Astrocyte (in vitro differentiated cells and primary cell): ENCODE data around the gene SYTL2. TPM values are rescaled to one million over a fixed set of nuclear protein-coding genes. Genes with fewer than 3 reads are reported as not detected.
A peak's percentile ranks its signal among the peaks of the same experiment; 100 is the strongest.

Experiments
- DNase-seq: peaks from one replicate; pipeline ENCODE4 v3.0.0-alpha.2; 2010; ENCODE audit warnings: low read depth
- FAIRE-seq: peaks from 2 replicates; lab custom pipeline; 2011; peaks lifted over from hg19 to GRCh38; lab: Jason Lieb, UNC
- H2AFZ ChIP-seq: 2 replicates; pipeline ENCODE4 v1.6.0; 2012; ENCODE audit warnings: low read depth, low read length, inconsistent platforms
- H3K27ac ChIP-seq: 2 replicates; pipeline ENCODE4 v1.5.1; 2011; ENCODE audit warnings: low read depth, low read length, inconsistent platforms
- H3K27me3 ChIP-seq: 2 replicates; pipeline ENCODE4 v1.6.0; 2011; ENCODE audit warnings: low read length, inconsistent platforms; ENCODE audit not compliant: insufficient read depth
- H3K36me3 ChIP-seq: 2 replicates; pipeline ENCODE4 v1.5.1; 2011; ENCODE audit warnings: low read length, inconsistent platforms; ENCODE audit not compliant: insufficient read depth
- H3K4me1 ChIP-seq: 2 replicates; pipeline ENCODE4 v1.5.1; 2011; ENCODE audit warnings: low read length, inconsistent platforms; ENCODE audit not compliant: insufficient read depth
- H3K4me2 ChIP-seq: 2 replicates; pipeline ENCODE4 v1.6.0; 2012; ENCODE audit warnings: low read length, inconsistent platforms
- H3K4me3 ChIP-seq: 2 replicates; pipeline ENCODE4 v1.5.1; 2011; ENCODE audit warnings: low read depth, mild to moderate bottlenecking, low read length, inconsistent platforms; ENCODE audit not compliant: insufficient read depth
- H3K79me2 ChIP-seq: 2 replicates; pipeline ENCODE4 v1.6.0; 2012; ENCODE audit warnings: mild to moderate bottlenecking, low read length, inconsistent platforms; ENCODE audit not compliant: insufficient read depth
- H3K9ac ChIP-seq: 2 replicates; pipeline ENCODE4 v1.6.0; 2012; ENCODE audit warnings: mild to moderate bottlenecking, low read length, inconsistent platforms
- H3K9me3 ChIP-seq: 2 replicates; pipeline ENCODE4 v1.5.1; 2012; ENCODE audit warnings: low read depth, mild to moderate bottlenecking, low read length, inconsistent platforms; ENCODE audit not compliant: insufficient read depth
- H4K20me1 ChIP-seq: 2 replicates; pipeline ENCODE4 v1.6.0; 2012; ENCODE audit warnings: low read length, inconsistent platforms; ENCODE audit not compliant: insufficient read depth
- H3K27ac Mint-ChIP-seq: one replicate; pipeline ENCODE4 v1.8.0; 2021; ENCODE audit warnings: mild to moderate bottlenecking, mixed read lengths; ENCODE audit not compliant: unreplicated experiment
- H3K27me3 Mint-ChIP-seq: one replicate; pipeline ENCODE4 v1.8.0; 2021; ENCODE audit warnings: low read depth, mixed read lengths; ENCODE audit not compliant: unreplicated experiment
- H3K36me3 Mint-ChIP-seq: one replicate; pipeline ENCODE4 v1.8.0; 2021; ENCODE audit warnings: low read depth, mixed read lengths; ENCODE audit not compliant: unreplicated experiment
- H3K4me1 Mint-ChIP-seq: one replicate; pipeline ENCODE4 v1.8.0; 2021; ENCODE audit warnings: low read depth, mixed read lengths; ENCODE audit not compliant: unreplicated experiment
- H3K4me3 Mint-ChIP-seq: one replicate; pipeline ENCODE4 v1.8.0; 2021; ENCODE audit warnings: mild to moderate bottlenecking, moderate library complexity, mixed read lengths; ENCODE audit not compliant: unreplicated experiment
- H3K9me3 Mint-ChIP-seq: one replicate; pipeline ENCODE4 v1.8.0; 2021; ENCODE audit warnings: mild to moderate bottlenecking, mixed read lengths; ENCODE audit not compliant: unreplicated experiment
- EZH2 ChIP-seq: IDR thresholded peaks from 2 replicates; pipeline ENCODE4 v1.6.1; 2012; ENCODE audit warnings: mild to moderate bottlenecking, low read length, inconsistent platforms; ENCODE audit not compliant: insufficient read depth
- total RNA-seq: library from RNA; stranded (reverse); gene quantifications from 2 replicates; pipeline ENCODE4 v1.2.1, GENCODE V29; 2021
- TF ChIP-seq, protein P1 (sequence below): IDR thresholded peaks from 2 replicates; pipeline ENCODE4 v1.5.1; 2011; ENCODE audit warnings: low read depth, mild to moderate bottlenecking, inconsistent platforms, low read length, moderate library complexity; ENCODE audit not compliant: insufficient read depth

SYTL2 gene
- total RNA-seq, 1 donor from 2014 or later, result 36.9 TPM

- FAIRE-seq, result no peak
- Mint-ChIP-seq H3K9me3 (peaks cover 3% of the 10 kb centered on the region), H3K27ac (no peak overlapping the region), H3K36me3 (peaks cover 2% of the 10 kb centered on the region), H3K27me3 (peaks cover 20% of the 10 kb centered on the region), H3K4me3 (peak overlapping the region; percentile 79), H3K4me1 (peaks cover 19% of the 10 kb centered on the region)
- no peaks in the 10 kb centered on the region for H3K9me3 ChIP-seq
- peaks cover 18% of the 10 kb centered on the region for H3K4me1 ChIP-seq
- no peak for DNase-seq
- no peaks in the 10 kb centered on the region for H3K79me2 ChIP-seq
- H3K27ac ChIP-seq, result no peak overlapping the region
- H3K4me3 ChIP-seq, result peak overlapping the region; percentile 64
- H3K9ac ChIP-seq, result peak overlapping the region; percentile 64
- H3K36me3 ChIP-seq, result no peaks in the 10 kb centered on the region
- no peak for TF ChIP-seq EZH2
- TF ChIP-seq, protein P1, sequence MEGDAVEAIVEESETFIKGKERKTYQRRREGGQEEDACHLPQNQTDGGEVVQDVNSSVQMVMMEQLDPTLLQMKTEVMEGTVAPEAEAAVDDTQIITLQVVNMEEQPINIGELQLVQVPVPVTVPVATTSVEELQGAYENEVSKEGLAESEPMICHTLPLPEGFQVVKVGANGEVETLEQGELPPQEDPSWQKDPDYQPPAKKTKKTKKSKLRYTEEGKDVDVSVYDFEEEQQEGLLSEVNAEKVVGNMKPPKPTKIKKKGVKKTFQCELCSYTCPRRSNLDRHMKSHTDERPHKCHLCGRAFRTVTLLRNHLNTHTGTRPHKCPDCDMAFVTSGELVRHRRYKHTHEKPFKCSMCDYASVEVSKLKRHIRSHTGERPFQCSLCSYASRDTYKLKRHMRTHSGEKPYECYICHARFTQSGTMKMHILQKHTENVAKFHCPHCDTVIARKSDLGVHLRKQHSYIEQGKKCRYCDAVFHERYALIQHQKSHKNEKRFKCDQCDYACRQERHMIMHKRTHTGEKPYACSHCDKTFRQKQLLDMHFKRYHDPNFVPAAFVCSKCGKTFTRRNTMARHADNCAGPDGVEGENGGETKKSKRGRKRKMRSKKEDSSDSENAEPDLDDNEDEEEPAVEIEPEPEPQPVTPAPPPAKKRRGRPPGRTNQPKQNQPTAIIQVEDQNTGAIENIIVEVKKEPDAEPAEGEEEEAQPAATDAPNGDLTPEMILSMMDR, result no peak
- H2AFZ ChIP-seq, result peak overlapping the region; percentile 88
- peaks cover 3% of the 10 kb centered on the region for H3K27me3 ChIP-seq
- H3K4me2 ChIP-seq, result peak overlapping the region; percentile 93
- H4K20me1 ChIP-seq, result no peaks in the 10 kb centered on the region
Measured at GRCh38 chr11:85810521-85810870, 445 bp downstream of the SYTL2 start.

DNA sequence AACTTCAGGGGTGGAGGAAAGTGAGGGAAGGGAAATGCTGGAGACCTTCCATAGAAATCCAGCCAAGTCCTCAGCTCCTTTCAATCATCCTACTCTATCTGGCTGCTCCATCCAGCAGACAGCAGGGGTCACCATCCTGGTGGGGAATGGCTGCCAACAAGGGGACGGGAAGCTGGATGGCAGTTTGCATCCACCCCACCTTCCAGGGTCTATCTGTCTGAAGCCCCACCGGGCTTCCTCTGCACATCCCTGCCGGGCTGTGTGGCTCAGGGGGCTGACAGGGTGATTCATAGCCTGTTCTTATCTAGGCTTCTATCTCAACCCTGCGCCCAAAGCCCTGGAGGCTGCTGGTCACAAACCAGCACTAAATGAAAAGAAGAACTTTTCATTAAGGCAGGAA is 1.1 kb downstream of the SYTL2 start:
- Histone ChIP-seq H3K79me2 (no peaks in the 10 kb centered on the region), H3K27ac (no peak overlapping the region), H3K4me2 (peak overlapping the region; percentile 93), H3K36me3 (no peaks in the 10 kb centered on the region), H3K9ac (no peak overlapping the region), H3K27me3 (peaks cover 3% of the 10 kb centered on the region), H3K4me1 (peaks cover 16% of the 10 kb centered on the region), H4K20me1 (no peaks in the 10 kb centered on the region), H3K9me3 (no peaks in the 10 kb centered on the region), H3K4me3 (peak overlapping the region; percentile 64), H2AFZ (peak overlapping the region; percentile 88)
- peaks cover 20% of the 10 kb centered on the region for H3K27me3 Mint-ChIP-seq
- peaks cover 3% of the 10 kb centered on the region for H3K9me3 Mint-ChIP-seq
- peaks cover 22% of the 10 kb centered on the region for H3K4me1 Mint-ChIP-seq
- H3K36me3 Mint-ChIP-seq, result peaks cover 2% of the 10 kb centered on the region
- TF ChIP-seq, protein P1, result no peak
- no peak for TF ChIP-seq EZH2
- DNase-seq (no peak), FAIRE-seq (no peak)
- H3K27ac Mint-ChIP-seq, result peak overlapping the region; percentile 20
- peak overlapping the region; percentile 79 for H3K4me3 Mint-ChIP-seq

DNA sequence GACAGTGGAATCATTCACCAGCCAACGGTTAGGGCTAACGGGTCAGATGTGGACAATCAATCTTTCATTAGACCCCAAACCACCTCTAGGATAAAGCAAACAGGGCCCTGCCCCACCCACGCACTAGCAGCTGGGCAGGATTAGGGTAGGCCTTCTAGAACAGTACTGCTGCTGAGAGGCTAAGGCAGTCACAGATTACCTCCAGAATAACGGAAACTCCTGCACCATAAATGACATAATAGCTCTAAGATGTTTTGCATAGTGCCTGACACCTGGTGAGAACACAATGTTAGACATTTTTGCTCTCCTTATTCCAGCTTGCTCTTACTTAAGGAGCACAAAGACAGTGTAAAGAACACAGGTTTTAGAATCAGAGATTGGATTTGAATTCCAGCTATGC is 1.8 kb downstream of the SYTL2 start:
- H3K27me3 Mint-ChIP-seq, result peaks cover 20% of the 10 kb centered on the region
- no peak for TF ChIP-seq EZH2
- TF ChIP-seq, protein P1, result no peak
- H3K36me3 ChIP-seq, result no peaks in the 10 kb centered on the region
- H3K4me3 Mint-ChIP-seq, result no peak overlapping the region
- FAIRE-seq, result no peak
- H3K9ac ChIP-seq, result no peak overlapping the region
- no peak overlapping the region for H3K4me3 ChIP-seq
- no peak overlapping the region for H3K27ac Mint-ChIP-seq
- H2AFZ ChIP-seq, result no peak overlapping the region
- peaks cover 22% of the 10 kb centered on the region for H3K4me1 Mint-ChIP-seq
- no peaks in the 10 kb centered on the region for H3K9me3 ChIP-seq
- DNase-seq, result no peak
- peaks cover 3% of the 10 kb centered on the region for H3K27me3 ChIP-seq
- H3K4me1 ChIP-seq, result peaks cover 13% of the 10 kb centered on the region
- peaks cover 3% of the 10 kb centered on the region for H3K9me3 Mint-ChIP-seq
- no peak overlapping the region for H3K27ac ChIP-seq
- H3K79me2 ChIP-seq, result no peaks in the 10 kb centered on the region
- H4K20me1 ChIP-seq, result no peaks in the 10 kb centered on the region
- peaks cover 2% of the 10 kb centered on the region for H3K36me3 Mint-ChIP-seq
- H3K4me2 ChIP-seq, result no peak overlapping the region
